Measurements from ENCODE around the gene SERGEF. TPM values are rescaled to one million over a fixed set of nuclear protein-coding genes. Genes with fewer than 3 reads are reported as not detected.
A peak's percentile ranks its signal among the peaks of the same experiment; 100 is the strongest.

SERGEF gene
- total RNA-seq, 4 donors from 2014 or later, result 18.9 to 23.9 (median 20.6) TPM

GRCh38 chr11:17748761-17749721 lies 263.8 kb downstream of the SERGEF start:
- DNase-seq (ENCODE audit: low spot score), result no peak
- no peak for ATAC-seq (ENCODE audit: low FRiP score)
- no peak for TF ChIP-seq CTCF (IDR thresholded peaks at IDR 0.05)

- no peak for TF ChIP-seq CTCF (IDR thresholded peaks at IDR 0.05)
- no peak for DNase-seq (ENCODE audit: low spot score)
- no peak for ATAC-seq (ENCODE audit: low FRiP score)
Observed at GRCh38 chr11:17748044-17748443, 264.8 kb downstream of the SERGEF start.

- DNase-seq (ENCODE audit: low spot score), result peak; percentile 14
- TF ChIP-seq CTCF (IDR thresholded peaks at IDR 0.05), result no peak
- no peak for ATAC-seq (ENCODE audit: low FRiP score)
Observed at GRCh38 chr11:17747131-17747955, 265.5 kb downstream of the SERGEF start.

- TF ChIP-seq CTCF (IDR thresholded peaks at IDR 0.05), result no peak
- ATAC-seq (ENCODE audit: low FRiP score), result no peak
- DNase-seq (ENCODE audit: low spot score), result no peak
Observed at GRCh38 chr11:17746096-17746495, 266.8 kb downstream of the SERGEF start.

- ATAC-seq (ENCODE audit: low FRiP score) (no peak), DNase-seq (ENCODE audit: low spot score) (no peak)
- TF ChIP-seq CTCF (IDR thresholded peaks at IDR 0.05), result no peak
Observed at GRCh38 chr11:17745023-17745772, 267.6 kb downstream of the SERGEF start.

GRCh38 chr11:17744151-17744940 lies 268.5 kb downstream of the SERGEF start:
- no peak for ATAC-seq (ENCODE audit: low FRiP score)
- TF ChIP-seq CTCF (IDR thresholded peaks at IDR 0.05), result no peak
- no peak for DNase-seq (ENCODE audit: low spot score)

Measured in omental fat pad (tissue), 4 donors.